Endometrium (tissue), 2 donors: ENCODE results near the gene COX11.

ENCODE experiments used
- FAIRE-seq: peaks from 2 replicates; lab custom pipeline; 2012; peaks lifted over from hg19 to GRCh38; lab: Jason Lieb, UNC
- donor health status: control.
- donor health status: control.

Gene COX11, protein sequence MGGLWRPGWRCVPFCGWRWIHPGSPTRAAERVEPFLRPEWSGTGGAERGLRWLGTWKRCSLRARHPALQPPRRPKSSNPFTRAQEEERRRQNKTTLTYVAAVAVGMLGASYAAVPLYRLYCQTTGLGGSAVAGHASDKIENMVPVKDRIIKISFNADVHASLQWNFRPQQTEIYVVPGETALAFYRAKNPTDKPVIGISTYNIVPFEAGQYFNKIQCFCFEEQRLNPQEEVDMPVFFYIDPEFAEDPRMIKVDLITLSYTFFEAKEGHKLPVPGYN

DNA sequence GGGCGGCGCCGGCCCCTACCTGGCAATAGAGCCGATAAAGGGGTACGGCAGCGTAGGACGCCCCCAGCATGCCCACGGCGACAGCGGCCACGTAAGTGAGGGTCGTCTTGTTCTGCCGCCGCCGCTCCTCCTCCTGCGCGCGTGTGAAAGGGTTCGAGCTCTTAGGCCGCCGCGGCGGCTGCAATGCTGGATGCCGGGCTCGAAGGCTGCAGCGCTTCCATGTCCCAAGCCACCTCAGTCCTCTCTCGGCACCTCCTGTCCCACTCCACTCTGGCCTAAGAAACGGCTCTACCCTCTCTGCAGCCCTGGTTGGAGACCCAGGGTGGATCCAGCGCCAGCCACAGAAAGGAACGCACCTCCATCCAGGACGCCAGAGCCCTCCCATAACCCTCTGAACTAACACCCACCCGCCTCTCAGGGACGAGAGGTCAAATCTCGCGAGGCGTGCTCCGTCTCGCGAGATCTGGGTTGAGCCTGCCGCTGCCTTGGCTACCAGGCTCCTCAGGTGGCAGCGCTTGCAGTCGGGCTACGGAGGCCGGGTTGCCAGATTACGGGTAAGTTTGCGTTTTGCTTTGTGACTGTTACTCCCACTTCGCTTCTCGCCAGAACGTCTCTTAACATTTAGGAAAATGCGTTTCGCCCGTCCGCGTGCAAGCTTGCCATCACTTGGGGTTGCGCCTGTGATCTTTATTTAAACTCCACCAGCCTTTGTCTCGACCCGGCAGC is at the start of gene COX11, which contains the start of gene STXBP4:
Gene COX11, minus strand, starts transcription at position 393 of the 726 bp plus-strand sequence. Its CDS starts 8 bp downstream, at position 385.
Gene STXBP4, plus strand, starts transcription at position 504 of the 726 bp plus-strand sequence. CDS start 17,455 bp downstream, outside the sequence.
- FAIRE-seq, result peak; percentile 31

DNA sequence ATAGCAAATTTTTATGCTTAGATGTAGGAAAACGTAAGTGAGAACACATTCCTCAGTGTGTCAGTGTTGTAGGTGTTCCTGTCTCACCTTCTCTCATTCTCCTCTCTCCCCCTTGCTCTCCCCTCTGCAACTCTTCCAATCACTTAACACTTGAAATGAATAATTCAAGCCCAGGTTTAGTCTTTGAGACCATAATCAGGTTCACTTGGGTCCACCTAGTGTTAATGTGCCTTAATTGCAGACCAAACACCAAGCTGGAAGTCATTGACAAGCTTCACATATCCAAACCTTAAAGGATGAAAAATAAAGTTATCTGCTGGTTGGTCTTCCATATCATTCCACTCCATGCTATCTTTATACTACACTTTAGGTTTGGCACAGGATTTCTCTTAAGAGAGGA is 37.1 kb upstream of the COX11 start:
- FAIRE-seq, result no peak

DNA sequence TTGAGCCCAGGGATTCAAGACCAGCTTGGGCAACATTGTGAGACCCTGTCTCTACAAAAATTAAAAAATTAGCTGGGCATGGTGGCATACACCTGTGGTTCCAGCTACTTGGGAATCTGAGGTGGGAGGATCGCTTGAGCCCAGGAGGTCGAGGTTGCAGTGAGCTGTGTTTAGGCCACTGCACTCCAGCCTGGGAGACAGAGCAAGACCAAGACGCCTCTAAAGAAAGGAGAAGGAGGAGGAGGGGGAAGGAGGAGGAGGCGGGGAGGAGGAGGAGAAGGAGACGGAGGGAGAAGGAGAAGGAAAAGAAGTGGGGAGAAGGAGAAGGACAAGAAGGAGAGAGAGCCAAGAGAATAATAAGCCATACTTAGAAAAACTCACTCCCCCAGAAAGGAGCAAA is 36.0 kb upstream of the COX11 start:
- FAIRE-seq, result no peak

DNA sequence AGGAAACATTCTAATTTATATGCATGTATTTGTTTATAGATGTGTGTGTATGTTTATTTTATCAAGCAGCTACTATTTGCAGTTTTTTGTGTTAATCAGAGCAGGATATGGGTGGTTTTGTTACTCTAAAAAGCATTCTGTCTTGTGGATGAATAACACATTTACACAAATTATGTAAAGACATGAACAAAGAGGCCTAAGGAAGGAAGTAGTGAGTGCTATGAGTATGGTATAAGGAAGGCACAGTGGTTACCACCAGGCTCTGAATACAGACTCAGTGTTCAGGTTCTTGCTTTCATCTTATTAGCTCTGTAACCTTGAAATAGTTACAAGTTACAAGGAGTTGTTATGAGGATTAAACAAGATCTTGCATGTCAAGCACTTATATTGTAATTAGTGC is 34.0 kb upstream of the COX11 start:
- no peak for FAIRE-seq

DNA sequence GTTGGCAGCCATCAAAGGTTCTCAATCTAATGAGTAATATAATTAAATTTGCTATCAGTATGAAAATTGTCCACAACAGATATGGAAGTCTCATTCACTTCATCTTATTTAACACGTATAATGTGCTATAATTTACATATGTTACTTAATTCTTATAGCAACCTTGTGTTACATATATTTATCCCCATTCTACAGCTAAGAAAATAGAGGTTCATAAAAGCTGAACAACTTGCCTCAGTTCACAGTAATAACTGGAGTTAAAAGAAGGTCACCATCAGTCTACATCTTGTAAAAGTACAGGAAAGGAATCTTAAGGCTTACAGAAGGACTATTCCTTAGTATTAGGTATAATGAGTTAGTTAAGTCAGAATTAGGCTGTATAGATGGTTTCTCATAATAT is 28.0 kb upstream of the COX11 start:
- FAIRE-seq, result no peak

DNA sequence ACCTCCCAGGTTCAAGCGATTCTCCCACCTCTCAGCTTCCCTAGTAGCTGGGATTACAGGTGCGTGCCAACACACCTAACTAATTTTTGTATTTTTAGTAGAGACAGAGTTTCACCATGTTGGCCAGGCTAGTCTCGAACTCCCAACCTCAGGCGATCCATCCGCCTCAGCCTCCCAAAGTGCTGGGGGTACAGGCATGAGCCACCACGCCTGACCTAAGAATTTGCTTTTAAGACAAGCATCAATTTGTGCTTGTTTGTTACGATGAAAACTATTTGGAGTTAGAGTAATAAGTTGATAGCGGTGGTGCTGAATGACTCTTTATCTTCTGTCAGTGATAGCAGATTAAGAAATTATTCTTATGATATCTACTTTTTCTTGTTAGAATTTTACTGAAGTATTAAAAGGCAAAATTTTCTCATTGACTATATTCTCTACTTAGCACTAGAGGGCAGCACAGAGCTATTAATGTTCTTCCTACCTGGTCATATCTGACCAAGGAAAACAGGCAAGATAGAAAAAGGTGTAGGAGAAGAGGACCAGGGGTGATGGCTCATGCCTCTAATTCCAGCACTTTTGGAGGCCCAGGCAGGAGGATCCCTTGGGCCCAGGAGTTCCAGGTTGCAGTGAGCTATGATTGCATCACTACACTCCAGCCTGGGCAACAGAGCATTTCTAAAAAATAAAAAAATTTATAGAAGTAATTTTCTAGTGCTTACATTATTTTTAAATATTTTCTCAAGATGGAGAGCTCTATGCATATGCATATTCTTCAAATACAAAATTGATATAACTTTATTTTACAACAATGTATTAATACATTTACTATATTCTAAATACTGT is 24.6 kb upstream of the COX11 start:
- peak; percentile 80 for FAIRE-seq

DNA sequence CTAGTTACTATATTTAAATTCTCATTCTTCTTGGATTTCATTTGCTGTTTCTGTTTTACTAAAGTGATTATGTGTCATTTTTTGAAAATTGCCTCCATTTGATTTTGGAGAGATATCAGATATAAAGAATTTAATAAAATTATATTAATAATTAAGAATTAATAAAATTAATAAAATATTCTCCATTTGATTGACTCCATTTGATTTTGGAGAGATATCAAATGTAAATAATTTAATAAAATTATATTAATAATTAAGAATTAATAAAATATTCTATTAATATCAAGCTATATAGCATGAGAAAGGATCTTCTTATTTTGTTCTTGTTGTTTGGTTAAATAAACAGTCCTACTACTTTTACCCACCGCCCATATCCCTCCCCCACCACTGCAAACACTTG is 23.1 kb upstream of the COX11 start:
- FAIRE-seq, result peak; percentile 78

DNA sequence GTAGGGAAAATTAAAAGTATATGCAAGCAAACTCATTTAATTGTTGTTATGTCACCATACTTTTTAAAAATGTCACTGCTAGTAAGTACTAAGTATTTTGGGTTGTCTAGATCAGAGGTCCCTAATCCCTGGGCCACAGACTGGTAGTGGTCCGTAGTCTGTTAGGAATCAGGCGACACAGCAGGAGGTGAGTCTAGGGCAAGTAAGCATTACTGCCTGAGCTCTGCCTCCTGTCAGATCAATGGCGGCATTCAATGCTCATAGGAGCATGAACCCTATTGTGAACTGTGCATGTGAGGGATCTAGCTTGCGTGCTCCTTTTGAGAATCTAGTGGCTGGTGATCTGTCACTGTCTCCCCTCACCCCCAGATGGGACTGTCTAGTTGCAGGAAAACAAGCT is 21.7 kb upstream of the COX11 start:
- no peak for FAIRE-seq

DNA sequence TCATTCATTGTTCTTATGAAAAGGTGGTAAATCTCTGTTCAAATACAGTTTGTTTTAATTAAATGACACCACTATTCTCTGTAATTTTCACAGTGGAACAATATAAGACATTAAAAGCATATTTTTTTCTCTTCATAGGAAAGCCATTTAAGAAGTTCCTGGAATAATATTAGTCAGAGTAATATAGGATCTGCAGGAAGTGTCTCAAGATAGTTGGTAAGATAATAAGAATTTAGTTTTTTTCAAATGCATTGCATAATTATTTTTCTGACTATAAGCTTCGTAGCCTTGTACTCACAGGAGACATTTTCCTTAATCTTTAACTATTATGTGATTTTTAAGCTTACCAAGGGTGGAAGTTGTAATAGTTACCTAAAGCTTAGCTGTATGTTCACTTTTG is 17.0 kb upstream of the COX11 start:
- FAIRE-seq, result no peak

DNA sequence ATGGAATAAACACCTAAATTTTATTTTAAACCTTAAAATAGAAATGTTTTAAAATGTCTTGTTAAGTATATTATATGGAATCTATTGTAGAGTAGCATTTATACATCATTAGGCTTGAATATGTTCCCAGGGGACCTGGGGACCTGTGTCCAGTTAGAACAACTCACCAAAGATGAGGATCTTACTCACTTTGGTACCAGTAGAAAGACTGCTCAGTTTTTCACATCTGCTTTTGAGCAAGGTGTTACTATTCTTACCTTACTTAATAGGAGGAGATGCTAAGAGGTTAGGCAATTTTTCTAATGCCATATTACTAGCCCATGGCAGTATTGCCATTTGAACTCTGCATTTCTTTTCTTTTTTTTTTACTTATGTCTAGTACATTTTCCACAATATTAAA is 14.8 kb upstream of the COX11 start:
- FAIRE-seq, result no peak

DNA sequence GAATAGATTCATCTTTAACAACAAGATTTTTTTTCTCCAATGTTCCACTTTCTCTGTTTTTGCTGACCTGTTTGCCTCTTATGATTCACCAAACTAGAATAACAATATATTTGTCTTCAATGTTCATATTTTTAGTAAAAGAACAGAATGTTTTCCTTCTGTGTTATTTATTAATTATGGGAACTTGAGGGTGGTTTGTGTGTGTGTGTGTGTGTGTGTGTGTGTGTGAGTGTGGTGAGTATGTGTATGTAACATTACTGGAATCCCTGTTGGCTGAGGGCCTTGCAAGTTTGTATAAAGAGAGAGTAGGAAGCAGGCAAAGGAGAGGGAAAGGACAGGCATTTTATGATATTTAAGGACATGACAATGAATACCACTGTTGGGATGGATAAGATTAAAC is 13.9 kb upstream of the COX11 start:
- no peak for FAIRE-seq

DNA sequence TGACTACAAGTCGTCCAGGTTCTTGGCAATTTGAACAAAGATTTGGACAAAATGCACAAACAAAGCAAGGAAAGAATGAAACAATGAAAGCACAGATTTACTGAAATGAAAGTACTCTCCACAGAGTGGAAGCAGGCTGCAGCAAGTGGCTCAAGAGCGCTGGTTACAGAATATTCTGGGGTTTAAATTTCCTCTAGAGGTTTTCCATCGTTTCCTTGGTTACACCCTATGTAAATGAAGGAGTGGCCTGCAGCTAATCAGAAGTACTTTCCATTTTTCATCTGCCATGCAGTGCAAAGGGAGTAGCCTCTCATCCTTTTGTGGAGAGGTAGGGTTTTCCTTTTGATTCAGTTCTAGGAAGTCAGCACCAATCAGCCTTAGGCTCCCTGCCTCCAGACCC is 11.9 kb upstream of the COX11 start:
- FAIRE-seq, result no peak

DNA sequence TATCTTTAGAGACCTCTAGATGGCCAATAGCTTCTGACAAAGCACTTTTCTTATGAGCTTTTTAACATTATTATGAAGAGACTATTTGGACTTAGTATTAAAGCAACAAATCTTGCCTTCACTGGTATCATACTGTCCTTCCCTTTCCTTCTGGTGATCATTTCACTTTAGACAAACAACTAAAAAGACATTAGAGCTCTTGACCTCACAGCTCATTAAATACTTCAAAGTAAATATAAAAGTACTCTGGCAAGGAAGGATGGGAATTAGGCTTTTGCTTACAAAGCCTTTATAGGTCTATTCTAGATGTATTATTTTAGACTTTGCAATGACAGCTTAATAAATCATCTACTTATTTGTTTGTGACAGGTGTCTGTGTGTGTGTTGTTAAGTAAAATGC is 11.2 kb upstream of the COX11 start:
- FAIRE-seq, result peak; percentile 73

DNA sequence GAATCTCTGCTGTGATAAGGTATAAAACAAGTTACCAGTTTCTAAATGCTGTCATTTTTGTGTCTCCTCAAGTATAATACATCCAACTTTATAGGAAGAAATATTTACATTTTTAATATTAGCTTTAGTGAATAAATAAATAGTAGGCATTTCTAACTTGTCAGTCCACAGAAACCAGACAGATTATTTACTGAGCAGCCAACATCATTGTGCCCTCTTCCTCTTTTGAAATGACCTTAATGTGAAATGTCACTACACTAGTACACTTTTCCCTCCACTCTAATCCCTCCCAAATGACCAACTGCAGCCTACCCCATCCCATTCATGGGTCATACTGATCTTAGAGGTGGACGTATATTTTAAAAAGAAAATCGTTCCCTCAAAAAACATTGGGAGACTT is 9.3 kb upstream of the COX11 start:
- no peak for FAIRE-seq

DNA sequence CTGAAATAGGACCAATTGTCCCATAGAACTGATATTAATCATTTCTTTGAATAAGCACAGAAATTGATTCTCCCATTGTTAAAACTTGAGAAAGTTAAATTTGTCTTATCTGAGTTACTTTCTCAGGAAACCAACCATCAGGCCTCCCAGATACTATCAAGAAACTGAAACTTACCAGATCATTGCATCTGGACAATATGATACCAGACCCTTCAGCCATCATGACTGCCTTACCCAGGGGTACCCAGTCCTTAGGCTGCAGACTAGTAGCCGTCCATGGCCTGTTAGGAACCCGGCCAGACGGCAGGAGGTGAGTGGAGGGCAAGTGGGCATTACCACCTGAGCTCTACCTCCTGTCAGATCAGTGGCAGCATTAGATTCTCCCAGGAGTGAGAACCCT is 7.9 kb upstream of the COX11 start:
- no peak for FAIRE-seq

DNA sequence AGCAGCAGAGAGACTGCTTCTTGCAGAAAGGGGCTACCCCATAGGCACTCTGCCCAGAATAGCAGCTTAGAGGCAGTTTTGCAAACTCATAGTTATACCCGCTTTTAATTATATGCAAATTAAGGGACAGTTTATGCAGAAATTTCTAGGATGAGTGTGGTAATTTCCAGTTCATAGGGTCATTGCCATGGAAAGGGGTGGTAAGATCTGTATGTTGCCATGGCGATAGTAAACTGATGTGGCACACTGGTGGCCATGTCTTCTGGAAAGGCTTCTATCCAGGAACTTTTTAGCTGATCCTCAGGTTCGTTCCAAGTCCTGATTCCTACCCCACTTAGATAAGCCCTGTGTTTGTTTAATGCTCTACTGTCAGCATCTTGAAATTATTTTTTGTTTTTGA is 6.3 kb upstream of the COX11 start:
- FAIRE-seq, result no peak

DNA sequence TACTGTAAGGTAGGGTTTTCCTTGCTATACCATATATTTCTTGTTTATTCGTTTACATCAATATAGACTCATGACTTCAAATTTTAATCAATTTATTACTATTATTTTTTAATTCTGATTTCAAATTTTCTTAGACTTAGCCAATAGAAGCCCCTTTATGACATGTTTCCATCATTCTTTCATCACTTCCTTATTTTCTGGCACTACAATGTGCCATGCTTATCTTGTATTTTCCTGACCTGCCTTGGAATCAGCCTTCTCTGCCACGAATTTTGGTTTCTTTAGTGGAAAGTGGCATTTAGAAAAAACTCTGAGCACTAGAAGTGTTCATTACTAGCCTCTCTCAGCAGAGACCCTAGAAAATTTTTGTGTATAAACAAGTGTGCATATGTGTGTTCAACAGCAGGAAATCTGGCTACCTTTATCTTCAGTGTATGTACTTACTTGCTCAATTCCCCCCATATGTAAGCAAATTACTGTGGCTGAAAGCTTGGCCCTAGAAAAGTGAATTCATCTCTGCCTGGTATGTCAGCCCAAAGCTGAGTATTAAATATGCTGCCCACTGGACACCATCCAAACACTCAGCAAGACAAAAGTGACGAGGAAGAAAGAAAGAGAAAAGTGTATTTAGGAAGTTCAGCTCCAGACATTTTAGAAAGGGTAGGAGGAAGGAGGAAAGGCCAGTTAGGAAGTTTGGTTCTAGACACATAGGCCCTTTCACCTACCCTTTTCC is 4.1 kb upstream of the COX11 start:
- FAIRE-seq, result no peak

DNA sequence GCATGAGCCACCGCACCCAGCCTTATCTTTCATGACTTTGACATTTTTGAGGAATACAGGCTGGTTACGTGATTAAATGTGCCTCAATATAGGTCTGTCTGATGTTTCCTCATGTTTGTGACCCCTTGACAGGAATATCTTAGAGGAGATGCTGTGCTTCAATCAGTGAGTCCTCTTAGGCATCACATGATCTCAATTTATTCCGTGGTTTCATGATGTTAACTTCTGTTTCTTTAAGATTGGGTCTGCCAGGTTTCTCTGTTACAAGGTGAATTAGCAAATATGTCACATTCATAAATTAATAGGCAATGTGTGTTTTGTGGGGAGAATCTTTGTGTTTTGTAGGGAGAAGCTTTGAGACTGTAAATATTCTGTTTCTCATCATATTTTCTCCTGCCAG is 3.4 kb upstream of the COX11 start:
- no peak for FAIRE-seq

DNA sequence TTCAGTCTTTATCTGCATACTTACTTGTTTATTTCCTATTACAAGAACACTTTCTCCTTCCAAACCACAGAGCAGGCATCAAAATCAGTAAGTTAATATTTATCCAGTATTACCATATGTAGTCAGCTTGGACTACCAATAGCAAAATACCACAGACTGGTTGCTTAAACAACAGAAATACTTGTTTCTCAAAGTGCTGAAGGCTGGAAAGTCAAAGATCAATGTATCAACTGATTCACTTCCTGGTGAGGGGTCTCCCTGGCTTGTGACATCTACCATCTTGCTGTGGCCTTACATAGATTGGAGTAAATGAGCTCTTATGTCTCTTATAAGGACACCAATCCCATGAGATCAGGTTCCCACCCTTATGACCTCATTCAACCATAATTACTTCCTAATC is 2.7 kb upstream of the COX11 start:
- no peak for FAIRE-seq

DNA sequence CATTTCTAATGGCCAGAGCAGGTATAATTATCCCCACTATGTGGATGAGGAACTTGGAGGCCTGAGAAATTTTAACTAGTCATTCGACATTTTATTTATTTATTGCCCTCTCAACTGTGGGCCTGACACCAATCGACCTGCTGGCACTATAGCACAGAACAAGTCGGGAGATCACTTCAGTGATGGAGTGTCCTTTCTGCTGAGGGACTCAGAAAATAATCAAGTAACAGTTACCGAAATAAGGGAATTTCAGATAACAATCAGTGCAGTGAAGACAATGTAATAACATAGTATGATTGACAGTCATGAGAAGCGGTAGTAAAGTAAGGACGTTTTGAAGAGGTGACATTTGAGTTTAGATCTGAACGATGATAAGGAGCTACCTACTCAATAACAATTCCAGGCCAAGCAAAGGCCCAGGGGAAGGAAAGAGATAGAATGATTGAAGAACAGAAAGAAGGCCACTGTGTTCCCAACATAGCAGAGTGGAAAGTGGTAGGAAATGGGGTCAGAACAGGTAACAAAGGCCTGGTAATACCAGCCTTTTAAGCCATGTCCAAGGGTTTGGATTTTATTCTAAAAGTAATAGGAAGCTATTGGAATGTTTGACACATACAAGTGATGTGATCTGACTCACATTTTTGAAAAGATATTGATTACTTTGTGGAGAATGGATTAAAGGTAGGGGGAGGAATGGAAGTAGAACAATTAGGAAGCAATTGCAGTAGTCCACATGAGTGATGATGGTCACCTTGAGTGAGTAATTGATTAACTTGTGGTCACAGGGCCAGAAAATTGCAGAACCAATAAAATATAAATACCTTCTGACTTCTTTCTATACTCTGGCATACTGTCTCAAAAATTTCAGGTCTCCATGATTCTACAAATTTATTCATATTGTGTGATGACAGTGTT is 1.5 kb upstream of the COX11 start:
- FAIRE-seq, result no peak

DNA sequence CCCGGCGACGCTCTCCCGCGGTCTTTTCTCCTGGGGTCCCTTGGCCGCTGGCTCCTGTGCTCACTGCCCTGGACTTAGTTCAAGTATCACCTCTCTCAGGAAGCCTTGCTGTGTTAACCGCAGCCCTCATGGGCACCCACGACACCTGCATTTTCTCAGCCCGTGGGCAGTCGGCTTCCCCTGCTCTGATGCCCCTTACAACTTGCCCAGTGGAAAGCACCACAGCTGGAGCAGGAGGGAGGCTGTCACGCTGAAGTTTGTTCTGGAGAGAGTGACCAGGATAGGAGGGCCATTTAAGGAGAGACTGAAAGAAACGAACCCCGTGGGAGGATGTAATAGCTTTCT is 506 bp upstream of the COX11 start:
- no peak for FAIRE-seq
